ENCODE results near the gene ASH1L. TPM values are rescaled to one million over a fixed set of nuclear protein-coding genes. Genes with fewer than 3 reads are reported as not detected.

ASH1L gene
- total and polyA plus RNA-seq, 9 of the 15 experiments (the other 6 are each of a cell fraction or from before 2014, with no cell fraction given) = 2.0 to 23.3 (median 14.6) TPM

- TF ChIP-seq, protein P1, sequence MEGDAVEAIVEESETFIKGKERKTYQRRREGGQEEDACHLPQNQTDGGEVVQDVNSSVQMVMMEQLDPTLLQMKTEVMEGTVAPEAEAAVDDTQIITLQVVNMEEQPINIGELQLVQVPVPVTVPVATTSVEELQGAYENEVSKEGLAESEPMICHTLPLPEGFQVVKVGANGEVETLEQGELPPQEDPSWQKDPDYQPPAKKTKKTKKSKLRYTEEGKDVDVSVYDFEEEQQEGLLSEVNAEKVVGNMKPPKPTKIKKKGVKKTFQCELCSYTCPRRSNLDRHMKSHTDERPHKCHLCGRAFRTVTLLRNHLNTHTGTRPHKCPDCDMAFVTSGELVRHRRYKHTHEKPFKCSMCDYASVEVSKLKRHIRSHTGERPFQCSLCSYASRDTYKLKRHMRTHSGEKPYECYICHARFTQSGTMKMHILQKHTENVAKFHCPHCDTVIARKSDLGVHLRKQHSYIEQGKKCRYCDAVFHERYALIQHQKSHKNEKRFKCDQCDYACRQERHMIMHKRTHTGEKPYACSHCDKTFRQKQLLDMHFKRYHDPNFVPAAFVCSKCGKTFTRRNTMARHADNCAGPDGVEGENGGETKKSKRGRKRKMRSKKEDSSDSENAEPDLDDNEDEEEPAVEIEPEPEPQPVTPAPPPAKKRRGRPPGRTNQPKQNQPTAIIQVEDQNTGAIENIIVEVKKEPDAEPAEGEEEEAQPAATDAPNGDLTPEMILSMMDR (IDR thresholded peaks at IDR 0.05 in 2 of 3, conservative IDR thresholded peaks at IDR 0.05 in 1 of 3; ENCODE audit: insufficient read depth in 2 of 3, low read depth in 1 of 3, low read length in 3 of 3) = 0 out of 6 replicates have a peak, but pooled peaks of 1 of the 3 experiments have one; percentile 14
- TF ChIP-seq RAD21 (CRISPR knock-in tag; conservative IDR thresholded peaks at IDR 0.05 in 1 of 2, IDR thresholded peaks at IDR 0.05 in 1 of 2) = peak; percentile 13 to 30; a peak in 3 of 4 replicates
- TF ChIP-seq DPF2 (IDR thresholded peaks at IDR 0.05) = peak; percentile 44
- TF ChIP-seq SNRNP70 (optimal IDR thresholded peaks at IDR 0.05; ENCODE audit: low read depth, low read length) = no peak
- TF ChIP-seq SRSF7 (optimal IDR thresholded peaks at IDR 0.05; ENCODE audit: low read depth, low read length) = no peak
- TF ChIP-seq ZBTB49 (CRISPR knock-in tag; IDR thresholded peaks at IDR 0.05; ENCODE audit: borderline replicate concordance) = no peak
- TF ChIP-seq FOXM1 (IDR thresholded peaks at IDR 0.05; ENCODE audit: low read depth) = no peak
- TF ChIP-seq FOXM1 (CRISPR knock-in tag; IDR thresholded peaks at IDR 0.05; ENCODE audit: low read depth) = no peak
- no peak for TF ChIP-seq TCF7 (IDR thresholded peaks at IDR 0.05; ENCODE audit: borderline replicate concordance)
- no peak for TF ChIP-seq PHF8 (IDR thresholded peaks at IDR 0.05; ENCODE audit: borderline replicate concordance, low read length)
- peak; percentile 23; the same call in 1 of the 2 replicates for TF ChIP-seq REST (IDR thresholded peaks at IDR 0.05; ENCODE audit: borderline replicate concordance)
- TF ChIP-seq REST (CRISPR knock-in tag; IDR thresholded peaks at IDR 0.05; ENCODE audit: low read depth) = no peak
- no peak for TF ChIP-seq PHB (CRISPR knock-in tag; IDR thresholded peaks at IDR 0.05)
- no peak for TF ChIP-seq E2F3 (CRISPR knock-in tag; IDR thresholded peaks at IDR 0.05)
- no peak for TF ChIP-seq MTF1 (CRISPR knock-in tag; IDR thresholded peaks at IDR 0.05; ENCODE audit: borderline replicate concordance)
- TF ChIP-seq ASH1L (IDR thresholded peaks at IDR 0.05; ENCODE audit: borderline replicate concordance, low read depth, partially characterized antibody) = no peak
These were observed 36.3 kb upstream of the ASH1L start (continued) for GRCh38 chr1:155598842-155599331.
